Neural cell (in vitro differentiated cells): ENCODE results near the gene TMC7. TPM values are rescaled to one million over a fixed set of nuclear protein-coding genes. Genes with fewer than 3 reads are reported as not detected.

ENCODE experiments used
- H2AFZ ChIP-seq: fragments of 200-600, 300-800 bp; sonication (generic), shearing (Covaris generic); 2 replicates; pipeline ENCODE4 v1.6.0; 2014; ENCODE audit warnings: low read depth, mild to moderate bottlenecking, antibody characterized with exemption, low read length, moderate library complexity
- H3F3A ChIP-seq: fragments of 200-600 bp; shearing (Covaris generic); 2 replicates; pipeline ENCODE4 v1.6.1; 2016; ENCODE audit warnings: mild to moderate bottlenecking, moderate library complexity, mixed read lengths, antibody characterized with exemption, low read length; ENCODE audit not compliant: insufficient read depth, poor library complexity, severe bottlenecking
- H3K27ac ChIP-seq: fragments of 200-600, 300-800 bp; sonication (generic), shearing (Covaris generic); 2 replicates; pipeline ENCODE4 v1.5.1; 2014; ENCODE audit warnings: mild to moderate bottlenecking, low read length, moderate library complexity
- H3K27me3 ChIP-seq: fragments of 300-800, 200-600 bp; sonication (generic), shearing (Covaris generic); 2 replicates; pipeline ENCODE4 v1.6.0; 2014; ENCODE audit warnings: mild to moderate bottlenecking, low read depth, low read length, moderate library complexity; ENCODE audit not compliant: insufficient read depth
- H3K36me3 ChIP-seq: fragments of 300-800, 200-600 bp; sonication (generic), shearing (Covaris generic); 2 replicates; pipeline ENCODE4 v1.5.1; 2014; ENCODE audit warnings: mild to moderate bottlenecking, antibody characterized with exemption, low read length, moderate library complexity; ENCODE audit not compliant: insufficient read depth
- H3K4me2 ChIP-seq: fragments of 300-800, 200-600 bp; sonication (generic), shearing (Covaris generic); 2 replicates; pipeline ENCODE4 v1.6.0; 2014; ENCODE audit warnings: mild to moderate bottlenecking, low read length
- H3K4me3 ChIP-seq: fragments of 300-800, 200-600 bp; sonication (generic), shearing (Covaris generic); 2 replicates; pipeline ENCODE4 v1.5.1; 2014; ENCODE audit warnings: mild to moderate bottlenecking, low read length, moderate library complexity
- H3K79me2 ChIP-seq: fragments of 200-600 bp; shearing (Covaris generic); replicated peaks from 2 replicates; pipeline ENCODE4 v1.6.0; 2014; ENCODE audit warnings: mild to moderate bottlenecking, low read length, moderate library complexity; ENCODE audit not compliant: insufficient read depth
- H3K9ac ChIP-seq: fragments of 300-800, 200-600 bp; sonication (generic), shearing (Covaris generic); 2 replicates; pipeline ENCODE4 v1.6.1; 2016; ENCODE audit warnings: mild to moderate bottlenecking, low read length, mixed read lengths
- H3K9me2 ChIP-seq: fragments of 200-600 bp; shearing (Covaris generic); 2 replicates; pipeline ENCODE4 v1.6.1; 2016; ENCODE audit warnings: mild to moderate bottlenecking, low read length, mixed read lengths; ENCODE audit not compliant: insufficient read depth
- H3K9me3 ChIP-seq: fragments of 200-600, 300-800 bp; sonication (generic), shearing (Covaris generic); 2 replicates; pipeline ENCODE4 v1.6.1; 2016; ENCODE audit warnings: mild to moderate bottlenecking, mixed run types, low read length, moderate library complexity, mixed read lengths
- H4K20me1 ChIP-seq: fragments of 200-600 bp; shearing (Covaris generic); 2 replicates; pipeline ENCODE4 v1.6.1; 2016; ENCODE audit warnings: mild to moderate bottlenecking, mixed run types; ENCODE audit not compliant: insufficient read depth
- CTCF ChIP-seq: fragments of 450-650 bp; IDR thresholded peaks from 2 replicates; pipeline ENCODE4 v1.5.1; 2014; ENCODE audit warnings: antibody characterized with exemption, mild to moderate bottlenecking, moderate library complexity; ENCODE audit not compliant: poor library complexity, severe bottlenecking
- EP300 ChIP-seq: fragments of 450-650 bp; conservative IDR thresholded peaks from 2 replicates; pipeline ENCODE4 v1.6.1; 2014; ENCODE audit warnings: antibody characterized with exemption, mild to moderate bottlenecking, moderate library complexity; ENCODE audit not compliant: poor library complexity, severe bottlenecking
- EZH2 ChIP-seq: fragments of 200-600, 300-800 bp; shearing (Covaris generic), sonication (generic); IDR thresholded peaks from 2 replicates; pipeline ENCODE4 v1.6.1; 2014; ENCODE audit warnings: antibody characterized with exemption, low read length, borderline replicate concordance, mild to moderate bottlenecking; ENCODE audit not compliant: insufficient read depth, poor library complexity, severe bottlenecking
- POLR2AphosphoS5 ChIP-seq: IDR thresholded peaks from 2 replicates; pipeline ENCODE4 v1.6.1; 2012
- RAD21 ChIP-seq: fragments of 450-650 bp; conservative IDR thresholded peaks from 2 replicates; pipeline ENCODE4 v1.6.1; 2014; ENCODE audit warnings: antibody characterized with exemption, mild to moderate bottlenecking, moderate library complexity
- REST ChIP-seq: IDR thresholded peaks from 2 replicates; pipeline ENCODE4 v1.6.1; 2012; ENCODE audit warnings: borderline replicate concordance
- SMC3 ChIP-seq: fragments of 450-650 bp; conservative IDR thresholded peaks from 2 replicates; pipeline ENCODE4 v1.6.1; 2014; ENCODE audit warnings: antibody characterized with exemption, mild to moderate bottlenecking, moderate library complexity; ENCODE audit not compliant: poor library complexity
- TAF1 ChIP-seq: IDR thresholded peaks from 2 replicates; pipeline ENCODE4 v1.6.1; 2012; ENCODE audit warnings: low read depth
- polyA plus RNA-seq: library from polyadenylated mRNA; depleted of rRNA; stranded (reverse); fragments of >200 nt; gene quantifications from 2 replicates; pipeline ENCODE4 v1.2.3, GENCODE V29; 2014

The TMC7 gene
- polyA plus RNA-seq, 1 donor from 2014 or later, result 3.5 TPM

- Histone ChIP-seq H2AFZ (no peak overlapping the region), H3K4me2 (no peak overlapping the region), H4K20me1 (no peaks in the 10 kb centered on the region), H3K79me2 (no peaks in the 10 kb centered on the region), H3K36me3 (peaks cover 7% of the 10 kb centered on the region), H3K9ac (no peak overlapping the region), H3F3A (no peaks in the 10 kb centered on the region), H3K9me2 (no peaks in the 10 kb centered on the region), H3K4me3 (peak overlapping the region; percentile 63), H3K27me3 (no peaks in the 10 kb centered on the region), H3K27ac (no peak overlapping the region), H3K9me3 (no peaks in the 10 kb centered on the region)
- TF ChIP-seq EP300, result no peak
These were observed 102.0 kb downstream of the TMC7 start for GRCh38 chr16:19085679-19086200.

- Histone ChIP-seq H3K9me3 (no peaks in the 10 kb centered on the region), H2AFZ (peak overlapping the region; percentile 45), H3K4me2 (peak overlapping the region; percentile 62), H3K79me2 (no peaks in the 10 kb centered on the region), H3K9ac (peak overlapping the region; percentile 40), H3K4me3 (peak overlapping the region; percentile 63), H3K27ac (no peak overlapping the region), H3K27me3 (no peaks in the 10 kb centered on the region), H3K36me3 (no peaks in the 10 kb centered on the region), H3F3A (no peaks in the 10 kb centered on the region), H3K9me2 (no peaks in the 10 kb centered on the region), H4K20me1 (no peaks in the 10 kb centered on the region)
- TF ChIP-seq EZH2 (no peak), EP300 (no peak), TAF1 (no peak), CTCF (peak; percentile 96), SMC3 (peak; percentile 95), REST (no peak), POLR2AphosphoS5 (no peak), RAD21 (peak; percentile 95)
These were observed 102.8 kb downstream of the TMC7 start for GRCh38 chr16:19086322-19087199.
